ENCODE data around the gene SSUH2. TPM values are rescaled to one million over a fixed set of nuclear protein-coding genes. Genes with fewer than 3 reads are reported as not detected.
"Not testable (repeated sequence)": the region's sequence is repeated elsewhere in the genome, so short reads cannot be mapped to it uniquely, and the experiment has no call there.

SSUH2 gene
- total and polyA plus RNA-seq, 2 experiments from 2014 or later, result 19.7 to 21.3 TPM

DNA sequence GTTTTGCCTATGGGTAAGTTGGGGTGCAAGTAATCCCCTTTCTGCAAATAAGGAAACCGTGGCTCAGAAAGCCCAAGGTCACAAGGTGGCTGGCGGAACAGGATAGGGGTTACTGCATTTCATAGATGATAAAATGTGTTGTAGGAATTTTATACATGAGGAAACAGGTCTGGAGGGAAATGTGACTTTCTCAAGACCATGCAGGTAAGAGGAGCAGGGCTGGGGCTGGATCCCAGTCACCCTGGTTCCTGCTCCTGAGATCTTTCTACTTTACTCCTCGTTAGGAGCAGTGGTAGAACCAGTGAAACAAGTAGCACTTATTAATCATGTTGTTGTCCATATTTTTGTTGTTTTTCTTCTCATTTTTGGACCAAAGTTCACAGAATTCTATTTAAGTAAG is 63.2 kb downstream of the SSUH2 start:
- WGBS (ENCODE audit: low lambda C conversion rate, missing lambda C conversion rate), result 85% methylated on average over 3 of the region's 3 CpGs
- H2AFZ ChIP-seq, result no peak overlapping the region
- H3K27me3 ChIP-seq, result no peaks in the 10 kb centered on the region
- no peak overlapping the region for H3K4me2 ChIP-seq
- no peaks in the 10 kb centered on the region for H3K79me2 ChIP-seq
- H3K36me3 ChIP-seq (replicated peaks; ENCODE audit: insufficient read depth, low read depth), result no peaks in the 10 kb centered on the region
- TF ChIP-seq EZH2phosphoT487 (IDR thresholded peaks at IDR 0.05; ENCODE audit: low read depth, severe bottlenecking, unreplicated experiment), result no peak
- no peak for TF ChIP-seq EZH2 (IDR thresholded peaks at IDR 0.05; ENCODE audit: borderline replicate concordance)
- TF ChIP-seq, protein P1, sequence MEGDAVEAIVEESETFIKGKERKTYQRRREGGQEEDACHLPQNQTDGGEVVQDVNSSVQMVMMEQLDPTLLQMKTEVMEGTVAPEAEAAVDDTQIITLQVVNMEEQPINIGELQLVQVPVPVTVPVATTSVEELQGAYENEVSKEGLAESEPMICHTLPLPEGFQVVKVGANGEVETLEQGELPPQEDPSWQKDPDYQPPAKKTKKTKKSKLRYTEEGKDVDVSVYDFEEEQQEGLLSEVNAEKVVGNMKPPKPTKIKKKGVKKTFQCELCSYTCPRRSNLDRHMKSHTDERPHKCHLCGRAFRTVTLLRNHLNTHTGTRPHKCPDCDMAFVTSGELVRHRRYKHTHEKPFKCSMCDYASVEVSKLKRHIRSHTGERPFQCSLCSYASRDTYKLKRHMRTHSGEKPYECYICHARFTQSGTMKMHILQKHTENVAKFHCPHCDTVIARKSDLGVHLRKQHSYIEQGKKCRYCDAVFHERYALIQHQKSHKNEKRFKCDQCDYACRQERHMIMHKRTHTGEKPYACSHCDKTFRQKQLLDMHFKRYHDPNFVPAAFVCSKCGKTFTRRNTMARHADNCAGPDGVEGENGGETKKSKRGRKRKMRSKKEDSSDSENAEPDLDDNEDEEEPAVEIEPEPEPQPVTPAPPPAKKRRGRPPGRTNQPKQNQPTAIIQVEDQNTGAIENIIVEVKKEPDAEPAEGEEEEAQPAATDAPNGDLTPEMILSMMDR (IDR thresholded peaks at IDR 0.05; ENCODE audit: poor library complexity), result no peak
- no peak overlapping the region for H3K4me3 ChIP-seq
- H3K9me2 ChIP-seq (replicated peaks; ENCODE audit: insufficient read depth), result no peaks in the 10 kb centered on the region
- no peaks in the 10 kb centered on the region for H3K4me1 ChIP-seq (ENCODE audit: insufficient read depth)
- no peak for DNase-seq (ENCODE audit: low spot score)
- no peaks in the 10 kb centered on the region for H4K20me1 ChIP-seq (ENCODE audit: insufficient read depth, poor library complexity, severe bottlenecking)
- no peak overlapping the region for H3K27ac ChIP-seq
- H3K9me3 ChIP-seq (ENCODE audit: low read depth), result no peaks in the 10 kb centered on the region

DNA sequence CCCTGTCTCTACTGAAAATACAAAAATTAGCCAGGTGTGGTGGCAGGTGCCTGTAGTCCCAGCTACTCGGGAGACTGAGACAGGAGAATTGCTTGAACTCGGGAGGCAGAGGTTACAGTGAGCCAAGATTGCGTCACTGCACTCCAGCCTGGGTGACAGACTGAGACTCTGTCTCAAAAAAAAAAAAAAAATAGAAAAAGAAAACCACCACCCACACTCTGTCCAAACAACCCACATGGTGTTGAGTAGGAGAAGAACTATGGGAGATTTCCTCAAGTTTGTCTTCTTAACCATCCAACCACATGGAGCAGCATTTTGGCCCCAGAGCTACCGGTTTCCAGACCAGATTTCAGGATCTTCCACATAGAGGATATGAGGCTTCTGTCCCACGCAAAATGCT is 64.2 kb downstream of the SSUH2 start:
- H3K4me2 ChIP-seq; H3K9me3 ChIP-seq (ENCODE audit: low read depth); H4K20me1 ChIP-seq (ENCODE audit: insufficient read depth, poor library complexity, severe bottlenecking); H3K36me3 ChIP-seq (replicated peaks; ENCODE audit: insufficient read depth, low read depth); H3K4me3 ChIP-seq; DNase-seq (ENCODE audit: low spot score); H3K79me2 ChIP-seq; H3K9me2 ChIP-seq (replicated peaks; ENCODE audit: insufficient read depth); H3K27me3 ChIP-seq; H2AFZ ChIP-seq; H3K4me1 ChIP-seq (ENCODE audit: insufficient read depth); H3K27ac ChIP-seq: not testable (repeated sequence)
- 84% methylated on average over 5 of the region's 5 CpGs for WGBS (ENCODE audit: low lambda C conversion rate, missing lambda C conversion rate)

DNA sequence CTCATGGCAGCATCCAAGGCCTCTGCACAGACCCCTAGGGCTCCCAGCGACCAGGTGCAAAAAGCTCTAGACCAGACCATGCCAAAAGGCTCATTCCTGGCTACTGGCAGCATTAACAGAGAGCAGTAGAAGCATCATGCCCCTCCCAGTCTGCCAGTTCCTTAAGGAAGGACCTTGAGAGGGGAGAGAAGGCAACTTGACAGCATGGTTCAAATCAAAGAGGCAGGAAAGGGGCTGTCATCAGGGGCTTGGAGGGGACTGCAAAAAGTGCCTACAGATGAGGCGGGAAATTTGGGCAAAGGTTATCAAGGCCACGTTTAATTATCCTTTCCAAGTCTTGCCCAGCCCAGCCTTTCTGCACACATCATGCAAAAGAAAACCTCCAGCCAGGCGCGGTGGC is 64.7 kb downstream of the SSUH2 start:
- DNase-seq (ENCODE audit: low spot score), result no peak
- no peak overlapping the region for H3K4me2 ChIP-seq
- 82% methylated on average over 5 of the region's 5 CpGs for WGBS (ENCODE audit: low lambda C conversion rate, missing lambda C conversion rate)

DNA sequence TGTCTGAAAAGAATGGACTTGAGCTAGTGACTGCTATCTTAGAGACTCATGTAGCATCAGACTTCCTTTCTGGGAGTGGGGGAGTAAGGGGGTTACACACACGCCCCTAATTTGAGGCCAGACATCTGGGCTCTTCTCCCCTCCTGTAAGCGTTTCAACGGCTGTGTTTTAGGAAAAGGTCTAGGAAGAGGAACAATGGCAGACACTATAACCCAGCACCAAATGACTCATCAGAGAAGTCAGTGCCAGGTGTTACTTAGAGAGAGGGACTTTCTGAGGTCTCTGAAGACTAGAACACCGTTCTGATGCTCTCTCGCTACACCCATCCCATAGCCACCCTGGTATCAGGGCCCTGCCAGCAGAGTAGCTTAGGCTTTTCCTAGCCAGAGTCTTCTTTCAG is 65.5 kb downstream of the SSUH2 start:
- Histone ChIP-seq H3K27me3 (no peaks in the 10 kb centered on the region), H3K4me2 (no peak overlapping the region), H3K36me3 (replicated peaks; ENCODE audit: insufficient read depth, low read depth) (no peaks in the 10 kb centered on the region), H3K4me1 (ENCODE audit: insufficient read depth) (no peaks in the 10 kb centered on the region), H3K9me2 (replicated peaks; ENCODE audit: insufficient read depth) (no peaks in the 10 kb centered on the region), H4K20me1 (ENCODE audit: insufficient read depth, poor library complexity, severe bottlenecking) (no peaks in the 10 kb centered on the region), H3K79me2 (no peaks in the 10 kb centered on the region), H3K27ac (no peak overlapping the region), H3K4me3 (no peak overlapping the region), H3K9me3 (ENCODE audit: low read depth) (no peaks in the 10 kb centered on the region), H2AFZ (no peak overlapping the region)
- TF ChIP-seq, protein P1 (IDR thresholded peaks at IDR 0.05; ENCODE audit: poor library complexity), result no peak
- TF ChIP-seq EZH2 (IDR thresholded peaks at IDR 0.05; ENCODE audit: borderline replicate concordance) (no peak), EZH2phosphoT487 (IDR thresholded peaks at IDR 0.05; ENCODE audit: low read depth, severe bottlenecking, unreplicated experiment) (no peak)
- WGBS (ENCODE audit: low lambda C conversion rate, missing lambda C conversion rate), result 86% methylated on average over 5 of the region's 5 CpGs
- no peak for DNase-seq (ENCODE audit: low spot score)

More for the DNA sequence above, 64.7 kb downstream of the SSUH2 start:
- TF ChIP-seq, protein P1 (IDR thresholded peaks at IDR 0.05; ENCODE audit: poor library complexity), result no peak
- no peak for TF ChIP-seq EZH2 (IDR thresholded peaks at IDR 0.05; ENCODE audit: borderline replicate concordance)
- no peaks in the 10 kb centered on the region for H3K9me2 ChIP-seq (replicated peaks; ENCODE audit: insufficient read depth)
- H3K36me3 ChIP-seq (replicated peaks; ENCODE audit: insufficient read depth, low read depth), result no peaks in the 10 kb centered on the region
- H3K9me3 ChIP-seq (ENCODE audit: low read depth), result no peaks in the 10 kb centered on the region
- no peaks in the 10 kb centered on the region for H3K79me2 ChIP-seq
- H3K4me3 ChIP-seq, result no peak overlapping the region
- no peaks in the 10 kb centered on the region for H3K4me1 ChIP-seq (ENCODE audit: insufficient read depth)
- no peaks in the 10 kb centered on the region for H4K20me1 ChIP-seq (ENCODE audit: insufficient read depth, poor library complexity, severe bottlenecking)
- H2AFZ ChIP-seq, result no peak overlapping the region
- no peaks in the 10 kb centered on the region for H3K27me3 ChIP-seq
- no peak overlapping the region for H3K27ac ChIP-seq
